HEK293T (cell line): Measurements from ENCODE around the gene BTNL3.

ENCODE experiments used
- ARNT ChIP-seq: fragments of 450-650 bp; IDR thresholded peaks from 2 replicates; pipeline ENCODE4 v1.6.1; 2017; ENCODE audit warnings: mild to moderate bottlenecking
- BHLHE40 ChIP-seq: fragments of 450-650 bp; IDR thresholded peaks from 2 replicates; pipeline ENCODE4 v1.6.1; 2016; ENCODE audit warnings: mild to moderate bottlenecking, moderate library complexity, borderline replicate concordance
- ELF4 ChIP-seq: fragments of 450-650 bp; IDR thresholded peaks from 2 replicates; pipeline ENCODE4 v1.6.1; 2017; ENCODE audit warnings: antibody characterized with exemption
- FOXA1 ChIP-seq: fragments of 450-650 bp; IDR thresholded peaks from 2 replicates; pipeline ENCODE4 v1.6.1; 2016; ENCODE audit warnings: mild to moderate bottlenecking
- FOXK2 ChIP-seq: fragments of 450-650 bp; IDR thresholded peaks from 2 replicates; pipeline ENCODE4 v1.6.1; 2016; ENCODE audit warnings: mild to moderate bottlenecking
- FOXM1 ChIP-seq: fragments of 450-650 bp; IDR thresholded peaks from 2 replicates; pipeline ENCODE4 v1.6.1; 2017; ENCODE audit warnings: mild to moderate bottlenecking, borderline replicate concordance
- HDGF ChIP-seq: fragments of 450-650 bp; IDR thresholded peaks from 2 replicates; pipeline ENCODE4 v1.6.1; 2017; ENCODE audit warnings: antibody characterized with exemption, borderline replicate concordance
- L3MBTL2 ChIP-seq: fragments of 450-650 bp; conservative IDR thresholded peaks from 2 replicates; pipeline ENCODE4 v1.6.1; 2016; ENCODE audit warnings: mild to moderate bottlenecking
- NFRKB ChIP-seq: fragments of 450-650 bp; IDR thresholded peaks from 2 replicates; pipeline ENCODE4 v1.6.1; 2016; ENCODE audit warnings: mild to moderate bottlenecking, moderate library complexity
- SP1 ChIP-seq: fragments of 450-650 bp; IDR thresholded peaks from 2 replicates; pipeline ENCODE4 v1.6.1; 2017
- SUZ12 ChIP-seq: fragments of 450-650 bp; IDR thresholded peaks from 2 replicates; pipeline ENCODE4 v1.6.1; 2016; ENCODE audit warnings: mild to moderate bottlenecking
- TARDBP ChIP-seq: fragments of 450-650 bp; IDR thresholded peaks from 2 replicates; pipeline ENCODE4 v1.6.1; 2016
- ZNF384 ChIP-seq: fragments of 450-650 bp; IDR thresholded peaks from 2 replicates; pipeline ENCODE4 v1.6.1; 2016

DNA sequence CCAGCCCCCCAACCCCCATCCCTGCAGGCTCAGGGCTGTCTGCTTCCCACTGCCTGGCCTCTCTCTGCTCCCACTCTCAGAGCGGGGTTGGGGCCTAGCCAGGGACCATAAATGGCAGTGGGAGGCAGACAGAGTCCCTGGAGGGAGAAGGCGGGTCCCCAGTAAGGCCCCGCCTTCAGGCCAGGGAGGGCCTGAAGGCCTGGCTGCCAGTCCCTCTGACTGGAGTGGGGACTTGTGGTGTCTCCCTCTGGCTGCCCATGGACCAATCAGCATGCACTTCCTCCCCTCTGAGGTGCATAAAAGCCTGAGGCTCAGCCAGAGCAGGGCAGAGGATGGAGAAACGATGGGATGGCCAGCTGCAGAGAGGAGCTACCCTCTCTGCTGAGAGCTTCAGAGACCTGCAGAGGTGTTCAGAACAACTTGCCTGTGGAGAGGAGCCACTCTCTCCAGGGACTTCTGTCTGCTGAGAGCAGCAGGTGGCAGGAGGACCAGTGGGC, 48.8 kb downstream of the BTNL3 start:
- TF ChIP-seq L3MBTL2, result no peak
- no peak for TF ChIP-seq FOXA1
- TF ChIP-seq BHLHE40, result no peak
- TF ChIP-seq FOXM1, result no peak
- TF ChIP-seq ARNT, result no peak
- TF ChIP-seq SP1, result no peak
- TF ChIP-seq TARDBP, result no peak
- no peak for TF ChIP-seq ELF4
- TF ChIP-seq NFRKB, result no peak
- TF ChIP-seq FOXK2, result no peak
- no peak for TF ChIP-seq ZNF384
- no peak for TF ChIP-seq HDGF
- TF ChIP-seq SUZ12, result no peak
